A549 (cell line): ENCODE results near the gene MIA.

Experiments
- CEBPB ChIP-seq, 2 experiments: fragments of >200 bp in 1 of 2; sonication (Bioruptor Twin) in 1 of 2; formaldehyde crosslinking in 1 of 2; IDR thresholded peaks; 2 replicates each; pipeline ENCODE4 v1.6.1; 2012 to 2016
- CHD4 ChIP-seq: fragments of 200-600 bp; sonication (generic); IDR thresholded peaks from 2 replicates; pipeline ENCODE4 v1.6.1; 2016; ENCODE audit warnings: antibody characterized with exemption, mild to moderate bottlenecking, borderline replicate concordance
- PHF8 ChIP-seq: fragments of 200-600 bp; sonication (generic); IDR thresholded peaks from 2 replicates; pipeline ENCODE4 v1.6.1; 2016; ENCODE audit warnings: low read depth, mild to moderate bottlenecking, antibody characterized with exemption, moderate library complexity, borderline replicate concordance
- TF ChIP-seq, protein P1 (sequence below): fragments of >200 bp; sonication (Bioruptor Twin); formaldehyde crosslinking; IDR thresholded peaks from 3 replicates; pipeline ENCODE4 v1.5.1; 2016
- TF ChIP-seq, protein P2 (sequence below): fragments of 200-600 bp; sonication (generic); IDR thresholded peaks from 2 replicates; pipeline ENCODE4 v1.6.1; 2016; ENCODE audit warnings: antibody characterized with exemption, mild to moderate bottlenecking, moderate library complexity

DNA sequence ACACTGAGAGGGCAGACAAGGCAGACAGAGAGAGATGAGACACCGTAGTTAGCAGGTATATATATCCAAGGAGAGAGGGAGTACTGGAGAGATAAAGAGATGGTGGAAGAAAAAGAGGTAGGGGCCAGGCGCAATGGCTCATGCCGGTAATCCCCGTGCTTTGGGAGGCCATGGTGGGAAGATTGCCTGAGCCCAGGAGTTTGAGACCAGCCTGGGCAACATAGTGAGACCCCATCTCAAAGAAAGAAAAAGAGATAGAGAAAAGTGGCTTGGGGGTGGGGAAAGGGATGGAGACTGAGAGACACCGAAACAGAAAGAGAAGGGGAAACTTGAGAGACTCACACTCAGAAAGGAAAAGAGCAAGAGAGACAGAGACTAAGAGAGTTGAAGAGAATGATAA, 5.3 kb downstream of the MIA start:
- no peak for TF ChIP-seq PHF8
- TF ChIP-seq, protein P1, sequence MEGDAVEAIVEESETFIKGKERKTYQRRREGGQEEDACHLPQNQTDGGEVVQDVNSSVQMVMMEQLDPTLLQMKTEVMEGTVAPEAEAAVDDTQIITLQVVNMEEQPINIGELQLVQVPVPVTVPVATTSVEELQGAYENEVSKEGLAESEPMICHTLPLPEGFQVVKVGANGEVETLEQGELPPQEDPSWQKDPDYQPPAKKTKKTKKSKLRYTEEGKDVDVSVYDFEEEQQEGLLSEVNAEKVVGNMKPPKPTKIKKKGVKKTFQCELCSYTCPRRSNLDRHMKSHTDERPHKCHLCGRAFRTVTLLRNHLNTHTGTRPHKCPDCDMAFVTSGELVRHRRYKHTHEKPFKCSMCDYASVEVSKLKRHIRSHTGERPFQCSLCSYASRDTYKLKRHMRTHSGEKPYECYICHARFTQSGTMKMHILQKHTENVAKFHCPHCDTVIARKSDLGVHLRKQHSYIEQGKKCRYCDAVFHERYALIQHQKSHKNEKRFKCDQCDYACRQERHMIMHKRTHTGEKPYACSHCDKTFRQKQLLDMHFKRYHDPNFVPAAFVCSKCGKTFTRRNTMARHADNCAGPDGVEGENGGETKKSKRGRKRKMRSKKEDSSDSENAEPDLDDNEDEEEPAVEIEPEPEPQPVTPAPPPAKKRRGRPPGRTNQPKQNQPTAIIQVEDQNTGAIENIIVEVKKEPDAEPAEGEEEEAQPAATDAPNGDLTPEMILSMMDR: no peak
- TF ChIP-seq, protein P2, sequence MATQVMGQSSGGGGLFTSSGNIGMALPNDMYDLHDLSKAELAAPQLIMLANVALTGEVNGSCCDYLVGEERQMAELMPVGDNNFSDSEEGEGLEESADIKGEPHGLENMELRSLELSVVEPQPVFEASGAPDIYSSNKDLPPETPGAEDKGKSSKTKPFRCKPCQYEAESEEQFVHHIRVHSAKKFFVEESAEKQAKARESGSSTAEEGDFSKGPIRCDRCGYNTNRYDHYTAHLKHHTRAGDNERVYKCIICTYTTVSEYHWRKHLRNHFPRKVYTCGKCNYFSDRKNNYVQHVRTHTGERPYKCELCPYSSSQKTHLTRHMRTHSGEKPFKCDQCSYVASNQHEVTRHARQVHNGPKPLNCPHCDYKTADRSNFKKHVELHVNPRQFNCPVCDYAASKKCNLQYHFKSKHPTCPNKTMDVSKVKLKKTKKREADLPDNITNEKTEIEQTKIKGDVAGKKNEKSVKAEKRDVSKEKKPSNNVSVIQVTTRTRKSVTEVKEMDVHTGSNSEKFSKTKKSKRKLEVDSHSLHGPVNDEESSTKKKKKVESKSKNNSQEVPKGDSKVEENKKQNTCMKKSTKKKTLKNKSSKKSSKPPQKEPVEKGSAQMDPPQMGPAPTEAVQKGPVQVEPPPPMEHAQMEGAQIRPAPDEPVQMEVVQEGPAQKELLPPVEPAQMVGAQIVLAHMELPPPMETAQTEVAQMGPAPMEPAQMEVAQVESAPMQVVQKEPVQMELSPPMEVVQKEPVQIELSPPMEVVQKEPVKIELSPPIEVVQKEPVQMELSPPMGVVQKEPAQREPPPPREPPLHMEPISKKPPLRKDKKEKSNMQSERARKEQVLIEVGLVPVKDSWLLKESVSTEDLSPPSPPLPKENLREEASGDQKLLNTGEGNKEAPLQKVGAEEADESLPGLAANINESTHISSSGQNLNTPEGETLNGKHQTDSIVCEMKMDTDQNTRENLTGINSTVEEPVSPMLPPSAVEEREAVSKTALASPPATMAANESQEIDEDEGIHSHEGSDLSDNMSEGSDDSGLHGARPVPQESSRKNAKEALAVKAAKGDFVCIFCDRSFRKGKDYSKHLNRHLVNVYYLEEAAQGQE: no peak
- TF ChIP-seq CEBPB (IDR thresholded peaks at IDR 0.05): no peak
- TF ChIP-seq CHD4: no peak
